Right atrium auricular region (tissue), 2 donors: ENCODE data around the gene KRT12. TPM values are rescaled to one million over a fixed set of nuclear protein-coding genes. Genes with fewer than 3 reads are reported as not detected.
"Not testable (repeated sequence)": the region's sequence is repeated elsewhere in the genome, so short reads cannot be mapped to it uniquely, and the experiment has no call there.

Experiments used
- DNase-seq: peaks from one replicate; pipeline ENCODE4 v3.0.0-alpha.2; 2019; ENCODE audit warnings: low spot score
- H3K27ac ChIP-seq, 2 donors: fragments of 200-600 bp; sonication (generic); 1 replicate in 1 of 2; 2 replicates in 1 of 2; pipeline ENCODE4 v1.5.1; 2016 to 2019
- H3K27me3 ChIP-seq, 2 donors: fragments of 200-600 bp; sonication (generic); one replicate each; pipeline versions ENCODE4 v1.5.1 to v1.6.0; 2017 to 2019
- H3K36me3 ChIP-seq: fragments of 200-600 bp; sonication (generic); one replicate; pipeline ENCODE4 v1.5.1; 2016
- H3K4me1 ChIP-seq, 2 donors: fragments of 200-600 bp; sonication (generic); one replicate each; pipeline versions ENCODE4 v1.5.1 to v1.6.0; 2017 to 2019
- H3K4me3 ChIP-seq, 2 donors: fragments of 200-600 bp; sonication (generic); 1 replicate in 1 of 2; 2 replicates in 1 of 2; pipeline ENCODE4 v1.5.1; 2017 to 2019; ENCODE audit warnings: mild to moderate bottlenecking in 1 of 2, moderate library complexity in 1 of 2
- H3K9me3 ChIP-seq, 2 donors: fragments of 200-600 bp; sonication (generic); one replicate each; pipeline ENCODE4 v1.5.1; 2019
- CTCF ChIP-seq, 2 donors: fragments of 200-600 bp; sonication (generic); IDR thresholded peaks; one replicate each; pipeline ENCODE4 v1.5.1; 2019; ENCODE audit warnings: antibody characterized with exemption in 2 of 2
- total RNA-seq, 2 donors: library from RNA; depleted of rRNA; stranded (reverse); fragments of >200 nt; gene quantifications; one replicate each; pipeline ENCODE4 v1.1.0, GENCODE V29; 2016

Gene KRT12
- total RNA-seq, 2 donors from 2014 or later = not detected

- no peak for TF ChIP-seq CTCF (IDR thresholded peaks at IDR 0.05)
- Histone ChIP-seq H3K4me1 (peaks cover 0 to 7% of the 10 kb centered on the region in 2 donors), H3K27me3 (no peaks in the 10 kb centered on the region), H3K36me3 (no peaks in the 10 kb centered on the region), H3K27ac (no peak overlapping the region), H3K9me3 (no peaks in the 10 kb centered on the region), H3K4me3 (no peak overlapping the region)
- no peak for DNase-seq
Measured at GRCh38 chr17:40859536-40859935, 7.5 kb downstream of the KRT12 start.

GRCh38 chr17:40858667-40859066, 8.4 kb downstream of the KRT12 start:
- not testable (repeated sequence) for H3K36me3 ChIP-seq, H3K27ac ChIP-seq, H3K4me3 ChIP-seq, DNase-seq, H3K4me1 ChIP-seq, H3K27me3 ChIP-seq, H3K9me3 ChIP-seq

- Histone ChIP-seq H3K4me3 (no peak overlapping the region), H3K36me3 (no peaks in the 10 kb centered on the region), H3K9me3 (no peaks in the 10 kb centered on the region), H3K27me3 (no peaks in the 10 kb centered on the region), H3K4me1 (peaks cover 0 to 7% of the 10 kb centered on the region in 2 donors), H3K27ac (no peak overlapping the region)
- no peak for DNase-seq
- no peak for TF ChIP-seq CTCF (IDR thresholded peaks at IDR 0.05)
Measured at GRCh38 chr17:40857535-40857934, 9.5 kb downstream of the KRT12 start.

GRCh38 chr17:40854175-40854814, 12.7 kb downstream of the KRT12 start:
- no peaks in the 10 kb centered on the region for H3K36me3 ChIP-seq
- peaks cover 0 to 7% of the 10 kb centered on the region in 2 donors for H3K4me1 ChIP-seq
- DNase-seq = no peak
- H3K27ac ChIP-seq = no peak overlapping the region
- TF ChIP-seq CTCF (IDR thresholded peaks at IDR 0.05) = no peak
- H3K27me3 ChIP-seq = no peaks in the 10 kb centered on the region
- no peak overlapping the region for H3K4me3 ChIP-seq
- no peaks in the 10 kb centered on the region for H3K9me3 ChIP-seq

- no peak for DNase-seq
- peaks cover 0 to 4% of the 10 kb centered on the region in 2 donors for H3K4me1 ChIP-seq
- H3K4me3 ChIP-seq = no peak overlapping the region
- H3K27me3 ChIP-seq = no peaks in the 10 kb centered on the region
- no peaks in the 10 kb centered on the region for H3K36me3 ChIP-seq
- no peaks in the 10 kb centered on the region for H3K9me3 ChIP-seq
- no peak for TF ChIP-seq CTCF (IDR thresholded peaks at IDR 0.05)
- no peak overlapping the region for H3K27ac ChIP-seq
Measured at GRCh38 chr17:40852364-40852763, 14.7 kb downstream of the KRT12 start.

GRCh38 chr17:40850293-40850972, 16.6 kb downstream of the KRT12 start:
- Histone ChIP-seq H3K9me3 (no peaks in the 10 kb centered on the region), H3K27me3 (no peaks in the 10 kb centered on the region), H3K4me1 (no peaks in the 10 kb centered on the region), H3K27ac (no peak overlapping the region), H3K4me3 (no peak overlapping the region), H3K36me3 (no peaks in the 10 kb centered on the region)
- DNase-seq = no peak
- no peak for TF ChIP-seq CTCF (IDR thresholded peaks at IDR 0.05)
